ENCODE data around the gene CTNNA2.

DNA sequence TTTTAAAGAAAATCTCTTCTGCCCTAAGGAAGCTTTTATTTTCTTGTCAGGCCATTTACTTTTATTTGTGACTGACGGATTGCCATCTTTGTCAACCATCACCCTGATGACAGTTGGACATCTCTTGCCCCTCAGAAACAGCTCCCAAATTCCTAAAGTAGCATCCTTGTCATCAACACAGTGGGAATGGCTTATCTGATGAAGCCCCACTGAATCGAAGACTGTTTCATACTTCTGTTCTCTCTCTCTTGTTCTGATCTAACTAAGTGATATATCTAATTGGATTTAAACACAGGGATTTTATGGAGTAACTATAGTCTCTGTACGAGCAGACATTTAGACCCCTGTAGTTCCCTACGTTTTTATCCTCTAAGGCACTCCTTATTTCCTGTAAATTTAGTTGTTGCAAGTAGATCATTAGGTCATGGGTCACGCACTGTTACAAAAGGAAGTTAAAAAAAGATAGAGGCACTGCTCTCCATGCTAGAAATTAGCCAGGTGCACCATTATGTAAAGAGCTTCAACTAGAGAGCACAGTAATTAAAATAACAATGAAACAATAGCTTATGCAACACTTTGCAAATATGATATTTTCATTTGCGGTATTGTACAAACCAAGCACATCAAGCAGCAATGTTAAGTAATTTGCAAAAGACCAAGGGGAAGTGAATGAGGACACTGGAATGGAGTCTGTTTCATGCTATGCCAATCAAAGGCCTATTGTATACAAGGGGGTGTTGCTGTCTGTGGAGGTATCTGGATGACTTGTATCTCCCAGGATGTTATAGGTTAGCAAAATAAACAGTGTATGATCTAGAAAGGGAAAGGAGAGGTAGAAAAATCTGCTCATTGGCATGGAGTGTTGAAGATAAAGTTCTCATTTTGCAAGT is 507.0 kb downstream of the CTNNA2 start:
- TF ChIP-seq, protein P1, sequence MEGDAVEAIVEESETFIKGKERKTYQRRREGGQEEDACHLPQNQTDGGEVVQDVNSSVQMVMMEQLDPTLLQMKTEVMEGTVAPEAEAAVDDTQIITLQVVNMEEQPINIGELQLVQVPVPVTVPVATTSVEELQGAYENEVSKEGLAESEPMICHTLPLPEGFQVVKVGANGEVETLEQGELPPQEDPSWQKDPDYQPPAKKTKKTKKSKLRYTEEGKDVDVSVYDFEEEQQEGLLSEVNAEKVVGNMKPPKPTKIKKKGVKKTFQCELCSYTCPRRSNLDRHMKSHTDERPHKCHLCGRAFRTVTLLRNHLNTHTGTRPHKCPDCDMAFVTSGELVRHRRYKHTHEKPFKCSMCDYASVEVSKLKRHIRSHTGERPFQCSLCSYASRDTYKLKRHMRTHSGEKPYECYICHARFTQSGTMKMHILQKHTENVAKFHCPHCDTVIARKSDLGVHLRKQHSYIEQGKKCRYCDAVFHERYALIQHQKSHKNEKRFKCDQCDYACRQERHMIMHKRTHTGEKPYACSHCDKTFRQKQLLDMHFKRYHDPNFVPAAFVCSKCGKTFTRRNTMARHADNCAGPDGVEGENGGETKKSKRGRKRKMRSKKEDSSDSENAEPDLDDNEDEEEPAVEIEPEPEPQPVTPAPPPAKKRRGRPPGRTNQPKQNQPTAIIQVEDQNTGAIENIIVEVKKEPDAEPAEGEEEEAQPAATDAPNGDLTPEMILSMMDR (IDR thresholded peaks at IDR 0.05; ENCODE audit: low read depth, low read length) = no peak
- no peak for TF ChIP-seq EZH2phosphoT487 (IDR thresholded peaks at IDR 0.05; ENCODE audit: low read depth)

Data from OCI-LY3 (cell line).